ENCODE results near the gene GRHL1.

DNA sequence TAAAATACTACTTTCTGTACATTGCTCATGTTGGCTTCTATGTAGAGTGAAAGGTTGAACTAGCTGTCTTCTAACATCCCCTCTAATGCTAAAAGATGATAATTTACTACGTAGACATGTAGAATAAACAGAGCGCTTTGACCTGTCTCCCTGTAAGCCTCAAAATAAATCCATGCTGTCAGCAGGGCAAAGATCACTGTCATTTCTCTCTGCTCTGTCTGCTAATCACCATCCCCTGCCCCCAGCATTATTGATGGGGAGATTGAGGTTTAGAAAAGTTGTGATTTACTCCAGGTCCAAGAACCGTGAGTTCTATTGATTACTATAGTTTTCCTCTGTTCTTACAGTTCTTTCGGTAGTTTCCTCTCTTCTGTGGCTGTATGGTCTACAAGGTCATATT lies 39.0 kb upstream of the GRHL1 start:
- TF ChIP-seq POLR2A (IDR thresholded peaks at IDR 0.05; ENCODE audit: low read length) (no peak), GATA1 (IDR thresholded peaks at IDR 0.05; ENCODE audit: low read depth, low read length) (no peak)
